HCT116 (cell line): ENCODE measurements around the gene OLA1. TPM values are rescaled to one million over a fixed set of nuclear protein-coding genes. Genes with fewer than 3 reads are reported as not detected.

Experiments used
- ATAC-seq: fragments of 200-7000 bp; cut with Tn5 transposase; 2 replicates; pipeline ENCODE4 v1.9.1; 2020; ENCODE audit warnings: mild to moderate bottlenecking, moderate library complexity
- BruUV-seq: library from RNA; stranded (reverse); fragments of 400-500 nt; replicated peaks from 2 replicates; lab custom pipeline; 2021; lab: Mats Ljungman, UMichigan
- CTCF ChIA-PET: fragments of 300-600 bp; sonication (Branson Sonifier 250); formaldehyde crosslinking; loops from one replicate; lab custom pipeline; 2021; ENCODE audit warnings: antibody characterized with exemption; lab: Charles Lee
- POLR2A ChIA-PET: fragments of 300-600, 350-600 bp; sonication (Branson Sonifier 250); formaldehyde crosslinking; loops from one replicate; lab custom pipeline; 2021; ENCODE audit warnings: antibody characterized with exemption; lab: Charles Lee
- RAD21 ChIA-PET, 2 experiments: fragments of 300-600 bp; sonication (Branson Sonifier 250); formaldehyde crosslinking; loops; one replicate each; lab custom pipeline; 2023; ENCODE audit warnings: low total read pairs in 2 of 2; ENCODE audit not compliant: uncharacterized antibody in 2 of 2, unreplicated experiment in 2 of 2, low non-redundant PET in 1 of 2; lab: Charles Lee
- DNase-seq: peaks from one replicate; pipeline ENCODE4 v3.0.0-alpha.2; 2010; ENCODE audit warnings: low read depth, low spot score
- H2AFZ ChIP-seq: fragments of 200-600 bp; shearing (Covaris generic), sonication (generic); 2 replicates; pipeline ENCODE4 v1.6.1; 2017; ENCODE audit warnings: low read depth, mixed run types, mixed read lengths, antibody characterized with exemption, low read length; ENCODE audit not compliant: poor library complexity, severe bottlenecking
- H3K27ac ChIP-seq: 2 replicates; pipeline ENCODE4 v1.5.1; 2012; ENCODE audit warnings: low read depth, low read length
- H3K27me3 ChIP-seq: fragments of 200-600 bp; sonication (generic); 2 replicates; pipeline ENCODE4 v1.6.1; 2016; ENCODE audit warnings: mixed run types, low read length, mixed read lengths; ENCODE audit not compliant: insufficient read depth
- H3K36me3 ChIP-seq, 2 experiments: fragments of 200-500 bp in 1 of 2; fragments of 200-600 bp in 1 of 2; sonication (Bioruptor generic) in 1 of 2; sonication (generic) in 1 of 2; 2 replicates each; pipeline versions ENCODE4 v1.5.1 to v1.6.1; 2014 to 2016; ENCODE audit warnings: low read length in 2 of 2, inconsistent platforms in 1 of 2, mixed read lengths in 1 of 2, mixed run types in 1 of 2; ENCODE audit not compliant: insufficient read depth in 2 of 2, control insufficient read depth in 1 of 2
- H3K4me1 ChIP-seq, 2 experiments: fragments of 200-600 bp in 1 of 2; sonication (generic) in 1 of 2; 2 replicates each; pipeline versions ENCODE4 v1.5.1 to v1.6.1; 2012 to 2017; ENCODE audit warnings: low read length in 2 of 2, inconsistent platforms in 1 of 2, mild to moderate bottlenecking in 1 of 2, mixed read lengths in 1 of 2, mixed run types in 1 of 2, moderate library complexity in 1 of 2; ENCODE audit not compliant: insufficient read depth in 2 of 2, control insufficient read depth in 1 of 2
- H3K4me2 ChIP-seq: fragments of 200-600 bp; sonication (generic); 2 replicates; pipeline ENCODE4 v1.6.1; 2017; ENCODE audit warnings: mixed run types, low read length, mixed read lengths
- H3K4me3 ChIP-seq, 2 experiments: fragments of 200-600 bp in 1 of 2; sonication (generic) in 1 of 2; replicated peaks in 1 of 2; 2 replicates each; pipeline ENCODE4 v1.5.1; 2011 to 2016; ENCODE audit warnings: low read length in 2 of 2, control low read depth in 1 of 2, low read depth in 1 of 2, mild to moderate bottlenecking in 1 of 2, mixed read lengths in 1 of 2, mixed run types in 1 of 2
- H3K79me2 ChIP-seq: fragments of 200-600 bp; sonication (generic); 2 replicates; pipeline ENCODE4 v1.6.1; 2017; ENCODE audit warnings: mild to moderate bottlenecking, mixed run types, low read length, moderate library complexity, mixed read lengths; ENCODE audit not compliant: insufficient read depth
- H3K9ac ChIP-seq: fragments of 200-600 bp; sonication (generic); 2 replicates; pipeline ENCODE4 v1.6.1; 2016; ENCODE audit warnings: low read length, mixed read lengths
- H3K9me2 ChIP-seq: fragments of 200-600 bp; sonication (generic), shearing (Covaris generic); 2 replicates; pipeline ENCODE4 v1.6.1; 2017; ENCODE audit warnings: mixed run types, mild to moderate bottlenecking, moderate library complexity; ENCODE audit not compliant: insufficient read depth
- H3K9me3 ChIP-seq, 2 experiments: fragments of 200-500 bp in 1 of 2; fragments of 200-600 bp in 1 of 2; sonication (Bioruptor generic) in 1 of 2; sonication (generic) in 1 of 2; 2 replicates each; pipeline ENCODE4 v1.6.1; 2014 to 2017; ENCODE audit warnings: low read length in 2 of 2, mixed read lengths in 2 of 2, inconsistent platforms in 1 of 2, low read depth in 1 of 2, mild to moderate bottlenecking in 1 of 2, mixed run types in 1 of 2, moderate library complexity in 1 of 2; ENCODE audit not compliant: control insufficient read depth in 1 of 2, insufficient read depth in 1 of 2
- H4K20me1 ChIP-seq: fragments of 200-600 bp; sonication (generic), shearing (Covaris generic); 2 replicates; pipeline ENCODE4 v1.6.1; 2017; ENCODE audit warnings: mixed run types, mild to moderate bottlenecking, moderate library complexity; ENCODE audit not compliant: insufficient read depth
- CBX3 ChIP-seq: IDR thresholded peaks from 2 replicates; pipeline ENCODE4 v1.6.1; 2012; ENCODE audit warnings: low read depth
- EGR1 ChIP-seq: IDR thresholded peaks from 2 replicates; pipeline ENCODE4 v1.6.1; 2012; ENCODE audit warnings: low read depth
- EZH2phosphoT487 ChIP-seq: fragments of 200-600 bp; IDR thresholded peaks from 2 replicates; pipeline ENCODE4 v1.6.1; 2018; ENCODE audit warnings: antibody characterized with exemption, borderline replicate concordance
- FOSL1 ChIP-seq: IDR thresholded peaks from 2 replicates; pipeline ENCODE4 v1.6.1; 2012; ENCODE audit warnings: low read depth
- POLR2A ChIP-seq: IDR thresholded peaks from 2 replicates; pipeline ENCODE4 v1.7.0; 2011; ENCODE audit warnings: borderline replicate concordance; ENCODE audit not compliant: insufficient read depth, insufficient read length; ENCODE audit errors: extremely low read depth
- POLR2AphosphoS5 ChIP-seq: IDR thresholded peaks from 2 replicates; pipeline ENCODE4 v1.6.1; 2011; ENCODE audit warnings: mild to moderate bottlenecking, low read depth, low read length, moderate library complexity
- SP1 ChIP-seq: IDR thresholded peaks from 2 replicates; pipeline ENCODE4 v1.6.1; 2012; ENCODE audit warnings: low read depth
- SRF ChIP-seq: IDR thresholded peaks from 2 replicates; pipeline ENCODE4 v1.6.1; 2012; ENCODE audit warnings: low read depth
- TCF7L2 ChIP-seq: IDR thresholded peaks from 2 replicates; pipeline ENCODE4 v1.7.0; 2011; ENCODE audit warnings: borderline replicate concordance, inconsistent platforms; ENCODE audit not compliant: insufficient read depth, insufficient read length; ENCODE audit errors: extremely low read depth
- YY1 ChIP-seq: IDR thresholded peaks from 2 replicates; pipeline ENCODE4 v1.6.1; 2011; ENCODE audit warnings: low read length, low read depth, moderate library complexity, mild to moderate bottlenecking; ENCODE audit not compliant: insufficient replicate concordance; ENCODE audit errors: extremely low read depth
- ZFX ChIP-seq: fragments of 450-650 bp; IDR thresholded peaks from 2 replicates; pipeline ENCODE4 v1.6.1; 2017
- ZNF274 ChIP-seq: fragments of 200-500 bp; sonication (Bioruptor generic); IDR thresholded peaks from 2 replicates; pipeline ENCODE4 v1.6.1; 2014; ENCODE audit warnings: mild to moderate bottlenecking, low read depth, low read length, inconsistent platforms
- intact Hi-C: fragments of 100-400 bp; cut with micrococcal nuclease; formaldehyde crosslinking; loops from 2 replicates; pipeline ENCODE4 v1.10.0; 2022
- total RNA-seq: library from RNA; stranded (reverse); gene quantifications from one replicate; pipeline ENCODE4 v1.2.1, GENCODE V29; 2021; ENCODE audit not compliant: unreplicated experiment
- TF ChIP-seq, protein P1 (sequence below): IDR thresholded peaks from 2 replicates; pipeline ENCODE4 v1.6.1; 2012
- TF ChIP-seq, protein P2 (sequence below): IDR thresholded peaks from 2 replicates; pipeline ENCODE4 v1.6.1; 2012
- TF ChIP-seq, protein P3 (sequence below): IDR thresholded peaks from 2 replicates; pipeline ENCODE4 v1.6.1; 2011; ENCODE audit warnings: mild to moderate bottlenecking, low read length, moderate library complexity; ENCODE audit not compliant: insufficient replicate concordance; ENCODE audit errors: extremely low read depth
- TF ChIP-seq, protein P4 (sequence below), 3 experiments: fragments of 200-600 bp in 1 of 3; sonication (generic) in 1 of 3; IDR thresholded peaks in 2 of 3; conservative IDR thresholded peaks in 1 of 3; 2 replicates each; pipeline ENCODE4 v1.5.1; 2012 to 2017; ENCODE audit warnings: low read depth in 2 of 3, low read length in 2 of 3, antibody characterized with exemption in 1 of 3, borderline replicate concordance in 1 of 3, control low read depth in 1 of 3, mild to moderate bottlenecking in 1 of 3, mixed read lengths in 1 of 3, mixed run types in 1 of 3, moderate library complexity in 1 of 3; ENCODE audit not compliant: insufficient read depth in 1 of 3

Gene OLA1
- total RNA-seq, 1 experiment from 2014 or later: 219 TPM

DNA sequence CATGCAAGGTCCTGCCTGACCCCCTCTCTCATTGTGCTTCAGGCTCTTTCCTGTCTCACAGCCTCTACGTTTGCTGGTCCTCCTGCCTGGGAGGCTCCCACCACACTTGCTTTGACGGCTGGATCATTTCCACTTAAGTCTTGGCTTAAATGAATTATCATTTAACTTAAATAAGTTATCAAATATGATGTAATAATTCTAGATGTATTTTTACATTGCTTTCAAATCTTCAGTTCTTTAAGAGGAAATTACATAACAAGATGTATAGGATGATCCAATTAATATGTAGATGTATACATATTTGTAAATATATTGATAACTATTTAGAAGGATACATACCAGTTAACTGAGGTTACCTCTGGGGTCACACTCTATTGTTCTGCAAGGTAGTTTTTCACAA, 180.5 kb downstream of the OLA1 start:
- ChIA-PET RAD21 (interaction anchor here in 1 of 2 experiments (0.5 kb wide), 1 partner anchor 157 kb away, joined by 4 read pairs; no protein-coding TSS in a partner anchor), CTCF (no interaction called here), POLR2A (no interaction called here)
- H4K20me1 ChIP-seq: no peaks in the 10 kb centered on the region
- H3K9me2 ChIP-seq: no peaks in the 10 kb centered on the region
- no peak for ATAC-seq
- TF ChIP-seq, protein P1, sequence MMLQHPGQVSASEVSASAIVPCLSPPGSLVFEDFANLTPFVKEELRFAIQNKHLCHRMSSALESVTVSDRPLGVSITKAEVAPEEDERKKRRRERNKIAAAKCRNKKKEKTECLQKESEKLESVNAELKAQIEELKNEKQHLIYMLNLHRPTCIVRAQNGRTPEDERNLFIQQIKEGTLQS: no peak
- TF ChIP-seq ZFX (no peak), TCF7L2 (no peak), CBX3 (no peak), FOSL1 (no peak), SP1 (no peak)
- H3K27me3 ChIP-seq: no peaks in the 10 kb centered on the region
- no peak overlapping the region for H2AFZ ChIP-seq
- H3K4me2 ChIP-seq: no peak overlapping the region
- no peak overlapping the region for H3K4me3 ChIP-seq
- H3K27ac ChIP-seq: no peak overlapping the region
- no peak overlapping the region for H3K9ac ChIP-seq
- H3K9me3 ChIP-seq: no peaks in the 10 kb centered on the region
- H3K4me1 ChIP-seq: no peaks in the 10 kb centered on the region
- H3K79me2 ChIP-seq: no peaks in the 10 kb centered on the region
- no TSS peak for BruUV-seq
- DNase-seq: no peak
- intact Hi-C loops: no loop called here
- no peaks in the 10 kb centered on the region for H3K36me3 ChIP-seq

DNA sequence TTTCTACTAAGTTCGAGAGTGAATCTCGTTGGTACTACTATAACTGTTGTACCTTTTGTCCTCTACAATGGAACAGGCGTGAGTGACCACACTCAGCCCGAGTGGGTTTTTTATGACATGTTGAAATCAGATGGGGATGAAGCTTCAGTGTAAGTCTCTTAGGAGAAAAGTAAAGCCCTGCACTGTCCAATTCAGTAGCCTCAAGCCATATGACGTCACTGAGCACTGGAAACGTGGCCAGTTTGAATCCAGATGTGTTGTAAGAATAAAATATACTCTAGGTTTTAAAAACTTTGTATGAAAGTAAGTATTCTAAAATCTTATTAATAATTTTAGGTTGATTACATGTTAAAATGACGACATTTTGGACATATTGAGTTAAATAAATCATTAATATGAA, 181.5 kb downstream of the OLA1 start:
- Histone ChIP-seq H2AFZ (no peak overlapping the region), H3K4me3 (no peak overlapping the region), H3K27ac (no peak overlapping the region), H3K79me2 (no peaks in the 10 kb centered on the region), H3K4me1 (no peaks in the 10 kb centered on the region), H3K4me2 (no peak overlapping the region), H3K9ac (no peak overlapping the region), H3K9me3 (no peaks in the 10 kb centered on the region), H3K36me3 (no peaks in the 10 kb centered on the region), H3K9me2 (no peaks in the 10 kb centered on the region), H4K20me1 (no peaks in the 10 kb centered on the region), H3K27me3 (no peaks in the 10 kb centered on the region)
- RAD21 ChIA-PET: no interaction called here
- no TSS peak for BruUV-seq
- CTCF ChIA-PET: no interaction called here
- intact Hi-C loops: no loop called here
- ATAC-seq (no peak), DNase-seq (no peak)
- POLR2A ChIA-PET: interaction anchor here (0.7 kb wide), 1 partner anchor 54 kb away, joined by 3 read pairs; no protein-coding TSS in a partner anchor
- TF ChIP-seq POLR2AphosphoS5 (no peak), ZFX (no peak), SRF (no peak), EZH2phosphoT487 (no peak), ZNF274 (no peak), YY1 (no peak), EGR1 (no peak), SP1 (no peak), POLR2A (no peak)
- TF ChIP-seq, protein P2, sequence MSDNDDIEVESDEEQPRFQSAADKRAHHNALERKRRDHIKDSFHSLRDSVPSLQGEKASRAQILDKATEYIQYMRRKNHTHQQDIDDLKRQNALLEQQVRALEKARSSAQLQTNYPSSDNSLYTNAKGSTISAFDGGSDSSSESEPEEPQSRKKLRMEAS: no peak
- TF ChIP-seq, protein P3, sequence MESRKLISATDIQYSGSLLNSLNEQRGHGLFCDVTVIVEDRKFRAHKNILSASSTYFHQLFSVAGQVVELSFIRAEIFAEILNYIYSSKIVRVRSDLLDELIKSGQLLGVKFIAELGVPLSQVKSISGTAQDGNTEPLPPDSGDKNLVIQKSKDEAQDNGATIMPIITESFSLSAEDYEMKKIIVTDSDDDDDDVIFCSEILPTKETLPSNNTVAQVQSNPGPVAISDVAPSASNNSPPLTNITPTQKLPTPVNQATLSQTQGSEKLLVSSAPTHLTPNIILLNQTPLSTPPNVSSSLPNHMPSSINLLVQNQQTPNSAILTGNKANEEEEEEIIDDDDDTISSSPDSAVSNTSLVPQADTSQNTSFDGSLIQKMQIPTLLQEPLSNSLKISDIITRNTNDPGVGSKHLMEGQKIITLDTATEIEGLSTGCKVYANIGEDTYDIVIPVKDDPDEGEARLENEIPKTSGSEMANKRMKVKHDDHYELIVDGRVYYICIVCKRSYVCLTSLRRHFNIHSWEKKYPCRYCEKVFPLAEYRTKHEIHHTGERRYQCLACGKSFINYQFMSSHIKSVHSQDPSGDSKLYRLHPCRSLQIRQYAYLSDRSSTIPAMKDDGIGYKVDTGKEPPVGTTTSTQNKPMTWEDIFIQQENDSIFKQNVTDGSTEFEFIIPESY: no peak
- TF ChIP-seq, protein P4, sequence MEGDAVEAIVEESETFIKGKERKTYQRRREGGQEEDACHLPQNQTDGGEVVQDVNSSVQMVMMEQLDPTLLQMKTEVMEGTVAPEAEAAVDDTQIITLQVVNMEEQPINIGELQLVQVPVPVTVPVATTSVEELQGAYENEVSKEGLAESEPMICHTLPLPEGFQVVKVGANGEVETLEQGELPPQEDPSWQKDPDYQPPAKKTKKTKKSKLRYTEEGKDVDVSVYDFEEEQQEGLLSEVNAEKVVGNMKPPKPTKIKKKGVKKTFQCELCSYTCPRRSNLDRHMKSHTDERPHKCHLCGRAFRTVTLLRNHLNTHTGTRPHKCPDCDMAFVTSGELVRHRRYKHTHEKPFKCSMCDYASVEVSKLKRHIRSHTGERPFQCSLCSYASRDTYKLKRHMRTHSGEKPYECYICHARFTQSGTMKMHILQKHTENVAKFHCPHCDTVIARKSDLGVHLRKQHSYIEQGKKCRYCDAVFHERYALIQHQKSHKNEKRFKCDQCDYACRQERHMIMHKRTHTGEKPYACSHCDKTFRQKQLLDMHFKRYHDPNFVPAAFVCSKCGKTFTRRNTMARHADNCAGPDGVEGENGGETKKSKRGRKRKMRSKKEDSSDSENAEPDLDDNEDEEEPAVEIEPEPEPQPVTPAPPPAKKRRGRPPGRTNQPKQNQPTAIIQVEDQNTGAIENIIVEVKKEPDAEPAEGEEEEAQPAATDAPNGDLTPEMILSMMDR (IDR thresholded peaks at IDR 0.05 in 2 of 3, conservative IDR thresholded peaks at IDR 0.05 in 1 of 3; ENCODE audit: borderline replicate concordance in 1 of 3, insufficient read depth in 1 of 3, low read depth in 2 of 3, low read length in 2 of 3): no peak
